Pulmonary artery endothelial cell (primary cell): ENCODE measurements around the gene TMEM200C. TPM values are rescaled to one million over a fixed set of nuclear protein-coding genes. Genes with fewer than 3 reads are reported as not detected.
A peak's percentile ranks its signal among the peaks of the same experiment; 100 is the strongest.
"Not testable (repeated sequence)": the region's sequence is repeated elsewhere in the genome, so short reads cannot be mapped to it uniquely, and the experiment has no call there.

ENCODE experiments used
- DNase-seq: peaks from one replicate; pipeline ENCODE4 v3.0.0-alpha.2; 2011; ENCODE audit warnings: low read depth, low spot score
- total RNA-seq: library from RNA; depleted of rRNA; stranded (reverse); fragments of >200 nt; gene quantifications from 2 replicates; pipeline ENCODE4 v1.2.3, GENCODE V29; 2014

The TMEM200C gene
- total RNA-seq, 1 donor from 2014 or later = not detected

- no peak for DNase-seq
Measured at GRCh38 chr18:5892823-5893431, 2.4 kb downstream of the TMEM200C start.

GRCh38 chr18:5891854-5892215 lies 3.5 kb downstream of the TMEM200C start:
- DNase-seq = no peak

DNA sequence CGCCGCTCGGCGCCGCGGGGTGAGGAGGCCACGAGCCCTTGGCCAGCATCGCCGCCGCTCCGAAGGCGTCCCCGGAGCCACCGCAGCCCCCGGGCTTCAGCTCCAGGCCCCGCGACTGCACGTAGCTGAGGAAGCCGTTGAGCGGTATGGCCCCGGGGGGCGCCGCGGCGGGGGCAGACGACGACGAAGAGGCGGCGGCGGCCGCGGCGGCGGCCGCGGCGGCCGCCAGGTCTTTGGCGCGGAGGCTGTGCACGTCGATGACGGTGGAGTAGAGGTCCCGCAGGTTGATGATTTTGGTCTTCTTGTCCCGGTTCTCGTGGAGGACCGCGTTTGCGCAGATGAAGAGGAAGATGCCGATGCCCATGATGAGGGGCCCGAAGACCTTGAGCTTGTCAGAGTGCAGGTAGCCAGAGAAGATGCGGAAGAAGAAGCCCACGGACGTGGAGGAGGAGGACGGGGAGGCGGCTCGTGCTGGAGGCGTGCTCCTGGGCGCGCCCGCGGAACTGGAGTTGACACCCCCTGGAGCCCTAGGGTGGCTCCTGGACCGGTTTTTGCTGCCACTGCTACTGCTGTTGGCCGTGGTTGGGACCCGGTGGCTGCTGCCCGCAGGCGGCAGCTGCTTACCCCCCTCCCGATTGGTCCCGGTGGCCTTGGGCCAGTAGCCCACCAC lies 4.0 kb downstream of the TMEM200C start:
- no peak for DNase-seq

DNA sequence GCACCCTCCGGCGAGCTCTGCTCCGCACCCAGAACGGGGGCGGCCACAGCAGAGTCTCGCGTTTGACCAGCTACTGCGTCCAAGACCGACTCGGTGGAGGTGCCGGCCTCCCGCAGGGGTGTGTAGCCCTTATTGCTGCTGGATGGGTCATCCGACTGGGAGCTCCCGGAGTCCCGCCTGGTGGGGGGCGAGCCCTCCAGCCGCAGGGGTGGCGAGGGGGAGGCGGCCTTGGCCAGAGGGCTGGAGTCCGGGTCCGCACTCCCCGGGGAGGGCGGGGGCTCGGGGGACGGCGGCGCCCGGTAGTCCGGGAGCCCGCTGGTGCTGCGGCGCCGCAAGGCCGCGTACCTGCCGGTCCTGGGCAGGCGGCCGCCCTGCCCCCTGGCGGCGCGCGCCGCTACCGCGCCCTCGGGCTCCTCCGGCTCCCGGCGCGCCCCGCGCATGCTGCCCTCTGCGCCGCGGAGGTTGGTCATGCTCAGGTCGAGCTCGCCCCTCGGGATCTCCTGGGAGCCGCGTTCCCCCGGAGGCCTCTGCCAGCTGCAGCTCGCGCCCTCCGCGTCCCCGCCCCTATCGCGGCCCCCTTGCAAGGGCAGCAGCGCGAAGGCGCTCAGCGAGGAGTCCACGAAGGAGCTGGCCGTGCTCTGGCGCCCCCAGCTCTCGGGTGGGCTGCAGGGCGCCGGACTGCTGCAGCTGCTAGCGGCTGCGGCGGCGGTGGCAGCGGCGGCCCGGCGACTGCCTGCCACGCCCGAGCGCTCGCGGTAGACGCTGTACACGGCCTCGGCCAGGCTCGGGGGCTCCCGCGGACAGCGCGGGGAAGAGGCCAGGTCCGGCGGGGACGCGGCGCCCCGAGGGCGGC lies 4.8 kb downstream of the TMEM200C start:
- DNase-seq = no peak

DNA sequence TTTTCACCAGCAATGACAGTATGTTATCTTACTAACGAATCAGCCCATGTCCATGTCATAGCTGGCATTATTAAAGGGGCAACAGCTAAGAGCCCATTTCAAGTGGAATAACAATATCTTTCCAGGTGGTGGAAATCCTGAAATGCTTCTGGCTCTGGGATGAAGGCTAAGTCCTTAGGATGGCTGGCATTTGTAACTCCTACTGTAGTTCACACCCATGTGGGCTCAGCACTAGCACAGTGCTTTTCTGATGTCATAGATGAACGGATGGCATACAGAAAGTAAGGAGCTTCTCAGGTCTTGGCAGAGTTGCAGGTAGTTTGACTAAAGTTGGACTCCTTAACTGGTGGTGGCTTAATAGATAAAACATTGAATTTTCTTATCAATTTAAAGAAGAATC lies 10.0 kb downstream of the TMEM200C start:
- DNase-seq = no peak

DNA sequence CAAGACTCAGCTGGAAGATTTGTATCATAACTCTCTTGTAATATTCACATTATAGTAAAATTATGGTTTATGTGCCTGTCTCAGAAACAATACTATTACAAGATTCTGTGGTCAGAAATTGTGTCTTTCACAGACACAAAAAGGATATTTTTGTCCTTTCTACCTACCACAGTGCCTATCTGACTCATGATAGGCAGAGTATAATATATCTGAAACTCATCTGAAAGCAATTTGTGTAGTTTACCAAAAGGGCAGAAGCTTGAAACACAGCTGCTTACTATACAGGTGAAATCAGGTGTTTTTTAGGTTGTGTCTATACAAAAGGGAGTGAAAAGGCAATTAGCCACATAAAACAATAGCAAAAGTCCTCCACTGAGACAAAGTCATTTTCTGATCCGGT lies 10.9 kb downstream of the TMEM200C start:
- DNase-seq = no peak

- no peak for DNase-seq
Measured at GRCh38 chr18:5879479-5879882, 15.8 kb downstream of the TMEM200C start.

GRCh38 chr18:5876891-5877290 lies 18.4 kb downstream of the TMEM200C start:
- no peak for DNase-seq

GRCh38 chr18:5874336-5874735 lies 21.0 kb downstream of the TMEM200C start:
- no peak for DNase-seq

DNA sequence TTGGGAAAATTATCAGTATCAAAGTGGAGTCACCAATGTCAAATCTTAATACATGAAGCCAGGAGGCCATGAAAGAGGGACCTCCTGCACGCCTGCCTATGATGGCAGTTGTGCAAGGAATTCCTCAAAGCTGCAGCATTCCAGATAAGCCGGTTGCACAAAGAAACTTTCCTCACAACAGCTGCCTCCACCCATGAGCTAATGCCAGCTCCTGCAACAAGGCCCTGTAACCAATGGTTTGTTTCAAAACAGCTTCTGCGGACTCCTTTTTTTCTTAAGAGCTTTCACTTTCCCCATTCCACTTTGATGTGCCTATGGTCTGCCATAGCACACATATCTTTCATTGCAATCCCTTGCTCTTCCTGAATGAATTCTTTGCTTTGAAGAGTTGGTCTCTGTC lies 22.4 kb downstream of the TMEM200C start:
- no peak for DNase-seq

DNA sequence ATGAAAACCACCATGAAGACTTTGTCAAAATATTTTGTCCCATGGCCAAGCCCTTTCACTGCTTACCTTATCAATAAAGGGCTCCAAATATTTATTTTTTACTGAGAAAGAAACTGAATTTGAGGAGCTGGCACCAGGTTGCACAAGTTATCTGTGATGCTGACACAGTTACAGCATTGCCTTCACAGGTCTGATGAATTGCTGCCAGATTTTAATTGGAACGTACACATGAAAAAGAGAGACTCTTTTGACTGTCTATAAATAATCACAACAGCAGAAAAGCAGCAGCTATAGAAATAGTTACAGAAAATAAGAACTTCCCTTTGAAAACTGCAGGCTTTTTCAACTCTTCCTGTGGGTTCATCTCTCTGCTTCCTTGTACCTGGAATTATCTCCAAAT lies 23.9 kb downstream of the TMEM200C start:
- DNase-seq = no peak

DNA sequence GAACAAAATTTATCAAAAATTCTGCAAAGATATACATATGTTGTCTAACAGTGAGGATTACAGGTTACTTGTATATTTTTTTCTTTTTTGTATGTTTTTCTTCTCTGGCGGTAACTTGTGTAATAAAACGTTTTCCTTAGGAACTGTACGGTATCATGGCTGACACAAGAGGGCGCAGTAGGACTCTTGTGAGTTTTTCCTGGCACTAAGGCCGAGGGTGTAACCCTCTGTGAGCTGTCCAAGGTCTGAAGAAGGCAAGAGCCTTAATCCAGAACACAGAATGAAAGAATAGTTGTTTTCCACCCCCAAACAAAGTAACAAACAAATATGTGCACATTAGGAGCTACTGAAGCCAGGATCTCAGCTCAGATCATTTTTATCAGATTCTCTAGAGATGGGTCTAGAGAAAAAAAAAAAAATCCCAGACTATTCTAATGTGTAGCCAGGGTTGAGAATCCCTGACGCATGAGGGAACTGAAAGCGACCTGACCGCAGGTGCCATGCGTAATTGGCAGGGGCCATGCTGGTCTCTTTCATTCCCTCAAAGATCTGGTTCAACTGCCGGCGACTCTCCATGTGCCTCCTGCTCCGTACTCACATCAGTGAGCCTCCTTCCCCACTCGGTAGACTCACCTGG lies 27.0 kb downstream of the TMEM200C start:
- DNase-seq = peak; percentile 51

DNA sequence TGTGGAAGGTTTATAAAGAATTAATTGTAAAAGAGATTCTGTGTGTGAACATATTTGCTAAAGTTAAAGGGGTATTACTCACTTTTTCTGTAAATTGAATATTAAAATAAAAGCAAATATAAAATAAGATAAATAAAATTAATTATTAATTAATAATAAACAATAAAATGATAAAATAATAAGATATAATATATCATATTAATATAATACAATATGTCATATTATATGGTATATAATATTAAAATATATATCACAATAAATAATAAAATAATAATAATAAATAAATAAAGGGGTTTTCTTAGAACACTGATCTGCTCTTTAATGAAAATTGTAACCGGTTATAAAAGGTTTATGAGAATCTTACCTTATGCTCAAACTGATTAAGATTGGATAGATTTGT lies 29.8 kb downstream of the TMEM200C start:
- no peak for DNase-seq

- not testable (repeated sequence) for DNase-seq
Measured at GRCh38 chr18:5862127-5862526, 33.2 kb downstream of the TMEM200C start.

DNA sequence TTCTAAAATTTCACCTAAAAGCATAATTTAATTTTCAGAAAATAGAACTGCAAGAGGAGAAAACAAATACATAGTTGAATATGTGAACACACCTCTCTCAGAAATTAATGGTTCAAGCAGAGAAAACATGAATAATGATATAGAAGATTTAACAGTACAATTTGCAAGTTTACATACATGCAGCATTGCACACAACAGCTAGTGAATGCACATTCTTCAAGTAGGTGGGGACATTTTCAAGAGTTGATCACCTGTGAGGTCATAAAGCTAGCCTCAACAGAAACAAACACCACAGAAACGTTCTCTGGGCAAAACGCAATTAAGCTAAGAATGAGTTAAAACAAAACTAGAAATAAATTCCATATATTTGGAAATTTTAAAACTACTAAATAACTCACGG lies 38.1 kb downstream of the TMEM200C start:
- no peak for DNase-seq

- DNase-seq = no peak
Measured at GRCh38 chr18:5853253-5853652, 42.1 kb downstream of the TMEM200C start.

DNA sequence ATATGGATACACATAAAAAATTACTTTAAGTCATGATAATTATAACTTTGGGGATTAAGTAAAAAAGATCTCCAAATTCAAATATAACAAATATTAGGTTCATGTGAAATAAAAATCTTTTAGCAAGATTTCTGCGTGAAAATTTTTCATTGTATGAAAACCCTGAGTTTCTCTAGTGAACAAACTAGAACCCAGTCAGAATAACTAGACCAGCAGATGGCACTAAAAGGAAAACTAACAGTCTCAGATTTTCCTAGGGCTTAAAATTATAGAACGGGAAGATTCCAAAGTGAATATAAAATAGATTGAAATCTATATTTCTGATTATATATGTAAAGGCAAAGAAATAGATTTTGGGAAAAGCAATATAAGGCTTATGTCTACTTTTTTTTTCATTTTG lies 43.3 kb downstream of the TMEM200C start:
- DNase-seq = no peak

GRCh38 chr18:5842653-5843052 lies 52.7 kb downstream of the TMEM200C start:
- no peak for DNase-seq

- no peak for DNase-seq
Measured at GRCh38 chr18:5841518-5841917, 53.8 kb downstream of the TMEM200C start.

DNA sequence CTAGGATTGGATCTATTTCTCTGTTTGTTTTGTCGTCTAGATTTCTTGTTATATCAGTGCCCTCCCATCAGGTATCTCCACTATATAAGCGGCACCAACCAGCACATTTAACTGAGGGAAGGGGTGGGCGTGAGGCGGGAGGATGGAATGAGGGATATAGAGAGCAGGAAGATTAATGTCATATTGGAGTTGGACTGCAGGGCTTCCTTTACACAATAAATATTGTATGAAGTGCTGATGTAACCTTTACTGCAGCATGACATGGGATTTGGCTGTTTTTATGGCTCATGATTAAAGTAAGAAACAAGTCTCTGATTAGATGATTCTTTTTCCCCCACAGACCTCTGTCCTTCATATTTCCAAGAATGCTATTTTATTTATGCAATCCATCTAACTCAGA lies 54.8 kb downstream of the TMEM200C start:
- DNase-seq = no peak

DNA sequence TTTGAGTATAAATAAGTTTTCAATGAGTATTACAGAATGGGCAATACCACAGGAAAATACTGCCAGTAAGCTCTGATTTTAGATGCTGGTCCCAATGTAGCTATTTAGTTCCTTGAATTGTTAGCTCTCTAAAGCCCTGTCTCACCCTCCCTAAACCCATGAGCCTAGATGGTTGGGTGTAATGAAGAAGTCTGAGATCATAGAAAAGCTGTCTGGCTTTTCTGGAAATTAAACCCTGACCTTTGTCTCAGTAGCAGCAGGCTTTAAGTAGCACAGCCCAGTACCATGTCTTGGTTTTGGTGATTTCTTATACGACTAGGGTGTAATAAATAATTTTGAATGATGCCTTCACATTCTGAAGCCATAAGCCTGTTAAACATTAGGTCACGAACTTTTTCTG lies 55.3 kb downstream of the TMEM200C start:
- no peak for DNase-seq

DNA sequence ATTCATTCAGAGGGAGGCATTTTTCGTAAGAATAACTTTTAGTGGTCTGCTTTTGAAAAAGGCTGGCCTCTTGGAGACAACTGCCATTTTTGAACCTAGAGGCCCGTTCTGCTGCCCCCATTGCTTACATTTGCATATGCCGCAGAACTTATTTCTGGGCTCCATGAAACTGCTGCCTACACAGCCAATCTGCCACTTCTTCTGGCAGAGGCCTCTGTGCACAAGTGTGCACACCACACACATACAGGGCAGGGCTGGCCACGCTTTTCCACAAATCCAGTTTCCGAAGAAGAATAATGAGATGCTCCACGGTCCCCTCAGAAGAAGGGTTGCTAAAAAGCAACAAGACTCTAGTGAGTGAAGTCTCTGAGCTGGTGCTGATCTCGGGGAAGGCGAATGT lies 56.2 kb downstream of the TMEM200C start:
- DNase-seq = no peak
